HG03108 (cell line): Measurements from ENCODE around the gene CEBPG.

Source experiments
- ATAC-seq: cut with Tn5 transposase; IDR thresholded peaks from one replicate; pipeline ENCODE4 v1.9.1; 2021; ENCODE audit warnings: moderate library complexity; ENCODE audit not compliant: unreplicated experiment

CEBPG gene

DNA sequence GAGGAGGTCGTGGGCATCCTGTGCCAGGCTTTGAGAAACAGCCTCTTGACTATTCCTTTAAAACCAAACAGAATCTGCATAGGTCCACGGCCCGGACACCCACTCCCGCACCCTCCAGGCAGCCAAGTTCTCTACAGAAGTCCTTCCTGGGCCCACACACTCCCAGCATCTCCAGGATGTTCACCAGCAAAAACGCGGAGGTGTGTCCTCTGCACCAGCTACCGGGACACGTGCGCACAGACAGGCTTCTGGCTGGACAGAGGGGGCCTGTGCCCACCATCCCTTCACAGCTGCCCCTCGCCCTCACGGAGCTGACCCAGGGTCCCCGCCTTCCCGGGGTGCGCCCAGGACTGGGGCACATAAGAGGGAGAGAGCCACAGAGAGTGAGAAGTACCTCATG is 44.2 kb downstream of the CEBPG start:
- ATAC-seq = no peak

- ATAC-seq = no peak
These were observed 45.0 kb downstream of the CEBPG start for GRCh38 chr19:33418461-33418860.

- ATAC-seq = no peak
These were observed 45.6 kb downstream of the CEBPG start for GRCh38 chr19:33418871-33419787.

DNA sequence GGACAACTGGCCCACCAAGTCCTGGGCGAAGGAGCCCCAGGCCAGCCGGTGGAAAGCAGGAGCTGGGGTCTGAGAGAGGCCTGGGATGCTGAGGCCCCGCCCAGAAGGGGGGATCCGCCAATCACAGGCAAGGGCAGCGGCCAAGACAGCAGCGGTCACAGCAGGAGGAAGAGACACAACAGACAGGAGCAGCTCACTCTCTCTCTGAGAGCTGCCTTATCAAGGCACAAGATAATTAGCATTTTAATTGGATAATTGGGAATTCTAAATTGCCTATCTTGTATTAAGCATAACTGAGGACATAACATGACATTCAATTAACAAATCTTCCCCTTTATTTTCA is 46.2 kb downstream of the CEBPG start:
- no peak for ATAC-seq

- ATAC-seq = no peak
These were observed 47.3 kb downstream of the CEBPG start for GRCh38 chr19:33420821-33421220.

DNA sequence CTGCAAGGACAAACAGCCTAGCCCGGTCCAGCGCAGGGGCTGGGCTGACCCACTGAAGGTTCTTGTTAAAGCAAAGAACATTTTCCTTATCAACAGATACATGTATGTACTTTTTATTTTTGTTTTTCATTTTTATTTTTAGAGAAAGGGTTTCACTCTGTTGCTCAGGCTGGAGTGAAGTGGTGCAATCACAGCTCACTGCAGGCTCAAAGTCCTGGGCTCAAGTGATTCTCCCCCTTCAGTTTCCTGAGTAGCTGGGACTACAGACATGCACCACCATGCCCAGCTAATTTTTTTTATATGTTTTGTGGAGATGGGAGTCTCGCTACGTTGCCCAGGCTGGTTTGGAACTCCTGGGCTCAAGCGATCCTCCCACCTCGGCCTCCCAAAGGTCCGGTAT is 47.9 kb downstream of the CEBPG start:
- ATAC-seq = no peak

DNA sequence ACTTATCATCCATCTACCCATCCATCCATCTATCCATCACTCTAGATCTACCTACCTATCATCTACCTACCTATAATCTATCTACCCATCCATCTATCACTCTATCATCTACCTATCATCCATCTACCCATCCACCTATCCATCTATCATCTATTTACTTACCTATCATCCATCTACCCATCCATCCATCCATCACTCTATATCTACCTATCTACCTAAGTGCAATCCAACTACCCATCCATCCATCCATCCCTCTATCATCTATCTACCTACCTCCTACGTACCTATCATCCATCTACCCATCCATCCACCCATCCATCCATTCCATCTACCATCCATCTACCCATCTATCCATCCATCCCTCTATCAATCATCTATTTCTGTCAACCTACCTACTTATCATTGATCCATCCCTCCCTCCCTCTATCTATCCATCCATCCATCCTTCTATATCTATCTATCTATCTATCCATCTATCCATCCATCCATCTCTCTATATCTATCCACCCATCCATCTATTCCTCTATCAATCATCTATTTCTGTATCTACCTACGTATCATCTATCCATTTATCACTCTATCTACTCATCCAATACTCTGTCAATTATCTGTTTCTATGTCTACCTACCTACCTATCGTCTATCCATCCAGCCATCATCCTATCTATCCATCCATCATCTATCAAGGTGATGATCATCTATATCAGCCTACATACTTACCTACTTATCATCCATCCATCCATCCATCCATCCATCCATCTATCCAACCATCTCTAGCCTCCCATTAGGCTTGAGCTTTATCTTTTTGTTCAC is 49.1 kb downstream of the CEBPG start:
- ATAC-seq = no peak

DNA sequence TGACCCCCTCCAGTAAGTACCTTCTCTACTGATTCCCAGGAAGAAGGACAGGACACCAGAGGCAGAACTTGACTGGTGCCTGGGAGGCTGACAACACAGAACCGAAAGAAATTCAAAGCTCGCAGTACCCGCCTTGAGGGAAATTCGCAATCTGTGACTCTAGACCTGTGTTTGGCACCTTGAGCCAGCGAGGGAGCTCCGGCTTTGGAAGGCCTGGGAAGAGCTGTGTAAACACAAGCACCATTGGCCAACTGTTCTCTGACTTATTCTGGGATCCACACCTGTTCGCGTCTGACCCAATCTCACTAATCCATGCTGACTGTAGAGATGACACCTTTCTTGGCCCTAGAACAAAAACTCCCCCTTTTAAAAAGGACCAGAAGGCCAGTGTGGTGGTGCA is 50.7 kb downstream of the CEBPG start:
- no peak for ATAC-seq

- no peak for ATAC-seq
These were observed 53.3 kb downstream of the CEBPG start for GRCh38 chr19:33426621-33427361.

GRCh38 chr19:33427801-33428626 is 54.5 kb downstream of the CEBPG start:
- no peak for ATAC-seq

DNA sequence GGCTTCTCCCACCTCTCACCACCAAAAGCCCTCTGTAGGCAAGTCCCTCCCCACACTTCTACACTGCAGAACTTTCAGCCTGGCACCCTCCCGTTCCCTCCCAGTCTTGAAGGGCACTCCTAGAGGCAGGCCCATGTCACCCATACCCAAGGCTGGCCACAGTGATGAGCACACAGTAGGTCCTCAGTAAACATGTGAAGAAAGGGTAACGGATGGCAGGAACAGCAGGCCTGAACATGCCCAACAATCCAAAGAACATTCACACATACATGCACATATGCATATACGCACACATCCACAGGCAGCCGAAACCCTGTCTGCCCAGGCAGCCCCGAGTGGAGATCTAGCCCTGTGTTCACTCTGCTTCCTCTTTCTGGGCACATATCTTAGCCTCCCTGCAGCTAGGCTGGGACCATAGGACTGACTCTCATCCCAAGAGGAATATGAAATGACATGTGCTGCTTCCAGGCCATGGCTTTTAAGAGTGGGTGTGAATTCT is 55.2 kb downstream of the CEBPG start:
- ATAC-seq = no peak

- no peak for ATAC-seq
These were observed 56.6 kb downstream of the CEBPG start for GRCh38 chr19:33429891-33430673.

GRCh38 chr19:33430674-33431277 is 57.3 kb downstream of the CEBPG start:
- ATAC-seq = no peak

DNA sequence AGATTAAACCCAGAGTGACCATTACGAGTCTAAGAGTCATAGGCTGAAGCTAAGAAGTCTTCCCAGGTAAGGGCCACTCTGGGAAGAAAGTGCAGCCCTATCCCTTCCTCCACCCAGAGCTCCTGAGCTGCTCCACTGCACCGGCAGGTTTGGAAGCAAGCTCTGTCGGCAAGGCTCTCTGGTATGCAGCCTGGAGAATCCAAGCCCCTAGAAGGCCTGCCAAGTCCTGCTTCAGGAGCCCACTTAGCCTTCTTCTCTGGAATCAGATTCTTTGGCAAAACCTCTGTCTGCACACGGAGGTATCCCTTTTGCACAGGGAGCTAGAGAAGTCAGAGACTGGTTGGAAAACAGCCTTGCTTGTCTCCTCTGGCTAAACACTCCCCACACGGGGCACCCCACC is 58.5 kb downstream of the CEBPG start:
- no peak for ATAC-seq
